ENCODE results near the gene FER.
"Not testable (repeated sequence)": the region's sequence is repeated elsewhere in the genome, so short reads cannot be mapped to it uniquely, and the experiment has no call there.

FER gene

GRCh38 chr5:108784577-108784976 lies 36.9 kb downstream of the FER start:
- WGBS, result 100% methylated on average over 4 of the region's 4 CpGs
- H3K9me3 ChIP-seq (ENCODE audit: control insufficient read depth, low read length), result peaks cover 11% of the 10 kb centered on the region
- H3K23ac ChIP-seq (ENCODE audit: low read length in 2 of 2); H3K14ac ChIP-seq (ENCODE audit: low read length in 2 of 2); H2BK120ac ChIP-seq (ENCODE audit: low read depth, low read length); H4K8ac ChIP-seq (ENCODE audit: low read length); H3K27ac ChIP-seq (ENCODE audit: low read length, poor library complexity, severe bottlenecking); H2AK5ac ChIP-seq (ENCODE audit: low read length, severe bottlenecking); H3K4me3 ChIP-seq (ENCODE audit: insufficient read depth in 1 of 2, low read depth in 1 of 2, low read length in 2 of 2); H2BK5ac ChIP-seq (ENCODE audit: low read depth, low read length, poor library complexity, severe bottlenecking); H3K18ac ChIP-seq (ENCODE audit: low read depth in 1 of 2, low read length in 2 of 2); H3K27me3 ChIP-seq (ENCODE audit: control insufficient read depth in 1 of 2, insufficient read depth in 1 of 2, low read length in 2 of 2); H2BK12ac ChIP-seq (ENCODE audit: low read length in 2 of 2); H2AFZ ChIP-seq (ENCODE audit: low read depth, low read length); DNase-seq; H3K4ac ChIP-seq (ENCODE audit: low read depth in 1 of 2, low read length in 2 of 2); H3K4me2 ChIP-seq (ENCODE audit: low read length, poor library complexity, severe bottlenecking); H3K9ac ChIP-seq (ENCODE audit: low read length); H3K4me1 ChIP-seq (ENCODE audit: control insufficient read depth, insufficient read depth, low read depth, low read length); H2BK15ac ChIP-seq (ENCODE audit: low read depth, poor library complexity, severe bottlenecking); H4K91ac ChIP-seq (ENCODE audit: low read length): not testable (repeated sequence)
- H3K36me3 ChIP-seq (ENCODE audit: control insufficient read depth in 1 of 2, insufficient read depth in 2 of 2, low read depth in 1 of 2, low read length in 2 of 2), result peaks cover 20 to 31% of the 10 kb centered on the region in 2 experiments
- peaks cover 35% of the 10 kb centered on the region for H3K79me1 ChIP-seq (replicated peaks; ENCODE audit: low read length, poor library complexity, severe bottlenecking)

GRCh38 chr5:108786806-108787483 lies 39.2 kb downstream of the FER start:
- no peak overlapping the region for H2AFZ ChIP-seq (ENCODE audit: low read depth, low read length)
- no peak for DNase-seq
- no peak overlapping the region for H3K4me3 ChIP-seq (ENCODE audit: insufficient read depth in 1 of 2, low read depth in 1 of 2, low read length in 2 of 2)
- no peak overlapping the region for H3K27ac ChIP-seq (ENCODE audit: low read length, poor library complexity, severe bottlenecking)
- H3K36me3 ChIP-seq (ENCODE audit: control insufficient read depth in 1 of 2, insufficient read depth in 2 of 2, low read depth in 1 of 2, low read length in 2 of 2), result peaks cover 20 to 31% of the 10 kb centered on the region in 2 experiments
- WGBS, result 90% methylated on average over 12 of the region's 12 CpGs
- no peak overlapping the region for H3K14ac ChIP-seq (ENCODE audit: low read length in 2 of 2)
- H3K4ac ChIP-seq (ENCODE audit: low read depth in 1 of 2, low read length in 2 of 2), result peak overlapping the region in 1 of 2 experiments; percentile 39
- H3K18ac ChIP-seq (ENCODE audit: low read depth in 1 of 2, low read length in 2 of 2), result no peak overlapping the region
- H3K4me2 ChIP-seq (ENCODE audit: low read length, poor library complexity, severe bottlenecking), result no peak overlapping the region
- H3K23ac ChIP-seq (ENCODE audit: low read length in 2 of 2), result no peak overlapping the region
- H4K91ac ChIP-seq (ENCODE audit: low read length), result no peak overlapping the region
- no peak overlapping the region for H2BK12ac ChIP-seq (ENCODE audit: low read length in 2 of 2)
- H3K27me3 ChIP-seq (ENCODE audit: control insufficient read depth in 1 of 2, insufficient read depth in 1 of 2, low read length in 2 of 2), result no peaks in the 10 kb centered on the region
- H2BK15ac ChIP-seq (ENCODE audit: low read depth, poor library complexity, severe bottlenecking), result no peak overlapping the region
- no peak overlapping the region for H4K8ac ChIP-seq (ENCODE audit: low read length)
- peaks cover 34% of the 10 kb centered on the region for H3K79me1 ChIP-seq (replicated peaks; ENCODE audit: low read length, poor library complexity, severe bottlenecking)
- H2AK5ac ChIP-seq (ENCODE audit: low read length, severe bottlenecking), result no peak overlapping the region
- H2BK5ac ChIP-seq (ENCODE audit: low read depth, low read length, poor library complexity, severe bottlenecking), result no peak overlapping the region
- peaks cover 5% of the 10 kb centered on the region for H3K4me1 ChIP-seq (ENCODE audit: control insufficient read depth, insufficient read depth, low read depth, low read length)
- H3K9me3 ChIP-seq (ENCODE audit: control insufficient read depth, low read length), result peaks cover 11% of the 10 kb centered on the region
- no peak overlapping the region for H3K9ac ChIP-seq (ENCODE audit: low read length)
- no peak overlapping the region for H2BK120ac ChIP-seq (ENCODE audit: low read depth, low read length)

GRCh38 chr5:108788142-108788541 lies 40.4 kb downstream of the FER start:
- Histone ChIP-seq H2BK120ac (ENCODE audit: low read depth, low read length) (no peak overlapping the region), H3K4me1 (ENCODE audit: control insufficient read depth, insufficient read depth, low read depth, low read length) (peaks cover 5% of the 10 kb centered on the region), H4K8ac (ENCODE audit: low read length) (no peak overlapping the region), H3K36me3 (ENCODE audit: control insufficient read depth in 1 of 2, insufficient read depth in 2 of 2, low read depth in 1 of 2, low read length in 2 of 2) (peaks cover 20 to 31% of the 10 kb centered on the region in 2 experiments), H3K27me3 (ENCODE audit: control insufficient read depth in 1 of 2, insufficient read depth in 1 of 2, low read length in 2 of 2) (no peaks in the 10 kb centered on the region), H3K4me2 (ENCODE audit: low read length, poor library complexity, severe bottlenecking) (no peak overlapping the region), H2AFZ (ENCODE audit: low read depth, low read length) (no peak overlapping the region), H3K9ac (ENCODE audit: low read length) (no peak overlapping the region), H3K79me1 (replicated peaks; ENCODE audit: low read length, poor library complexity, severe bottlenecking) (peaks cover 31% of the 10 kb centered on the region), H3K14ac (ENCODE audit: low read length in 2 of 2) (peak overlapping the region in 1 of 2 experiments; percentile 76), H4K91ac (ENCODE audit: low read length) (no peak overlapping the region), H3K4me3 (ENCODE audit: insufficient read depth in 1 of 2, low read depth in 1 of 2, low read length in 2 of 2) (peak overlapping the region in 1 of 2 experiments; percentile 31), H2AK5ac (ENCODE audit: low read length, severe bottlenecking) (no peak overlapping the region), H3K9me3 (ENCODE audit: control insufficient read depth, low read length) (peaks cover 11% of the 10 kb centered on the region), H3K18ac (ENCODE audit: low read depth in 1 of 2, low read length in 2 of 2) (no peak overlapping the region), H2BK12ac (ENCODE audit: low read length in 2 of 2) (no peak overlapping the region), H2BK5ac (ENCODE audit: low read depth, low read length, poor library complexity, severe bottlenecking) (no peak overlapping the region), H3K27ac (ENCODE audit: low read length, poor library complexity, severe bottlenecking) (no peak overlapping the region), H2BK15ac (ENCODE audit: low read depth, poor library complexity, severe bottlenecking) (no peak overlapping the region), H3K23ac (ENCODE audit: low read length in 2 of 2) (no peak overlapping the region), H3K4ac (ENCODE audit: low read depth in 1 of 2, low read length in 2 of 2) (no peak overlapping the region)
- WGBS, result 92% methylated on average over 7 of the region's 7 CpGs
- DNase-seq, result no peak

- Histone ChIP-seq H3K9ac (ENCODE audit: low read length) (no peak overlapping the region), H3K27ac (ENCODE audit: low read length, poor library complexity, severe bottlenecking) (no peak overlapping the region), H3K23ac (ENCODE audit: low read length in 2 of 2) (no peak overlapping the region), H3K36me3 (ENCODE audit: control insufficient read depth in 1 of 2, insufficient read depth in 2 of 2, low read depth in 1 of 2, low read length in 2 of 2) (peaks cover 1 to 9% of the 10 kb centered on the region in 2 experiments), H3K14ac (ENCODE audit: low read length in 2 of 2) (no peak overlapping the region), H3K4me1 (ENCODE audit: control insufficient read depth, insufficient read depth, low read depth, low read length) (no peaks in the 10 kb centered on the region), H3K79me1 (replicated peaks; ENCODE audit: low read length, poor library complexity, severe bottlenecking) (peaks cover 19% of the 10 kb centered on the region), H2BK5ac (ENCODE audit: low read depth, low read length, poor library complexity, severe bottlenecking) (no peak overlapping the region), H4K91ac (ENCODE audit: low read length) (no peak overlapping the region), H2BK12ac (ENCODE audit: low read length in 2 of 2) (no peak overlapping the region), H3K9me3 (ENCODE audit: control insufficient read depth, low read length) (no peaks in the 10 kb centered on the region), H3K4ac (ENCODE audit: low read depth in 1 of 2, low read length in 2 of 2) (no peak overlapping the region), H3K27me3 (ENCODE audit: control insufficient read depth in 1 of 2, insufficient read depth in 1 of 2, low read length in 2 of 2) (no peaks in the 10 kb centered on the region), H3K4me3 (ENCODE audit: insufficient read depth in 1 of 2, low read depth in 1 of 2, low read length in 2 of 2) (no peak overlapping the region), H3K4me2 (ENCODE audit: low read length, poor library complexity, severe bottlenecking) (no peak overlapping the region), H2BK120ac (ENCODE audit: low read depth, low read length) (no peak overlapping the region), H2AFZ (ENCODE audit: low read depth, low read length) (no peak overlapping the region), H2AK5ac (ENCODE audit: low read length, severe bottlenecking) (no peak overlapping the region), H4K8ac (ENCODE audit: low read length) (no peak overlapping the region), H2BK15ac (ENCODE audit: low read depth, poor library complexity, severe bottlenecking) (no peak overlapping the region), H3K18ac (ENCODE audit: low read depth in 1 of 2, low read length in 2 of 2) (no peak overlapping the region)
- 75% methylated on average over 2 of the region's 5 CpGs for WGBS
- no peak for DNase-seq
Measured at GRCh38 chr5:108793207-108793606, 45.5 kb downstream of the FER start.

Data from mesenchymal stem cell (in vitro differentiated cells and primary cell).